Glutamatergic neuron (in vitro differentiated cells): ENCODE measurements around the gene RALGAPA2. TPM values are rescaled to one million over a fixed set of nuclear protein-coding genes. Genes with fewer than 3 reads are reported as not detected.
A peak's percentile ranks its signal among the peaks of the same experiment; 100 is the strongest.

Source experiments
- DNase-seq: peaks from one replicate; pipeline ENCODE4 v3.0.0; 2022
- H3K27ac Mint-ChIP-seq: one replicate; pipeline ENCODE4 v1.8.0; 2020; ENCODE audit warnings: mild to moderate bottlenecking, mixed read lengths, inconsistent platforms; ENCODE audit not compliant: unreplicated experiment
- H3K27me3 Mint-ChIP-seq: one replicate; pipeline ENCODE4 v1.8.0; 2020; ENCODE audit warnings: mild to moderate bottlenecking, moderate library complexity, mixed read lengths, inconsistent platforms; ENCODE audit not compliant: unreplicated experiment
- H3K36me3 Mint-ChIP-seq: one replicate; pipeline ENCODE4 v1.8.0; 2020; ENCODE audit warnings: mild to moderate bottlenecking, mixed read lengths, inconsistent platforms; ENCODE audit not compliant: unreplicated experiment
- H3K4me1 Mint-ChIP-seq: one replicate; pipeline ENCODE4 v1.8.0; 2020; ENCODE audit warnings: mild to moderate bottlenecking, low read depth, mixed read lengths, inconsistent platforms; ENCODE audit not compliant: unreplicated experiment
- H3K4me3 Mint-ChIP-seq: one replicate; pipeline ENCODE4 v1.8.0; 2020; ENCODE audit warnings: mild to moderate bottlenecking, mixed read lengths, inconsistent platforms; ENCODE audit not compliant: unreplicated experiment
- H3K9me3 Mint-ChIP-seq: one replicate; pipeline ENCODE4 v1.8.0; 2020; ENCODE audit warnings: mild to moderate bottlenecking, moderate library complexity, mixed read lengths, inconsistent platforms; ENCODE audit not compliant: unreplicated experiment
- CTCF ChIP-seq: fragments of 200-600 bp; sonication (generic); IDR thresholded peaks from one replicate; pipeline ENCODE4 v1.5.0; 2021; ENCODE audit not compliant: partially characterized antibody, unreplicated experiment
- total RNA-seq: library from RNA; stranded (reverse); fragmentation: NEBNext Ultra II Directional; extraction: Animal tissue kit (Norgen Biotek cat#: 25700); gene quantifications from one replicate; pipeline ENCODE4 v1.2.1, GENCODE V29; 2021; ENCODE audit not compliant: unreplicated experiment

RALGAPA2 gene
- total RNA-seq, 1 donor from 2014 or later = 60.9 TPM

GRCh38 chr20:20549704-20550103 lies 162.7 kb downstream of the RALGAPA2 start:
- H3K27me3 Mint-ChIP-seq = peaks cover 7% of the 10 kb centered on the region
- H3K9me3 Mint-ChIP-seq = peaks cover 4% of the 10 kb centered on the region
- H3K4me3 Mint-ChIP-seq = no peak overlapping the region
- TF ChIP-seq CTCF = no peak
- peak overlapping the region; percentile 83 for H3K27ac Mint-ChIP-seq
- H3K36me3 Mint-ChIP-seq = no peaks in the 10 kb centered on the region
- DNase-seq = no peak
- peaks cover 62% of the 10 kb centered on the region for H3K4me1 Mint-ChIP-seq

- TF ChIP-seq CTCF = no peak
- no peak overlapping the region for H3K4me3 Mint-ChIP-seq
- H3K36me3 Mint-ChIP-seq = no peaks in the 10 kb centered on the region
- H3K9me3 Mint-ChIP-seq = peaks cover 4% of the 10 kb centered on the region
- H3K4me1 Mint-ChIP-seq = peaks cover 62% of the 10 kb centered on the region
- H3K27me3 Mint-ChIP-seq = peaks cover 7% of the 10 kb centered on the region
- no peak for DNase-seq
- peak overlapping the region; percentile 83 for H3K27ac Mint-ChIP-seq
Measured at GRCh38 chr20:20549267-20549612, 163.2 kb downstream of the RALGAPA2 start.

- H3K36me3 Mint-ChIP-seq = no peaks in the 10 kb centered on the region
- no peak for DNase-seq
- peaks cover 62% of the 10 kb centered on the region for H3K4me1 Mint-ChIP-seq
- H3K27ac Mint-ChIP-seq = peak overlapping the region; percentile 83
- no peak for TF ChIP-seq CTCF
- peaks cover 4% of the 10 kb centered on the region for H3K9me3 Mint-ChIP-seq
- H3K4me3 Mint-ChIP-seq = no peak overlapping the region
- peaks cover 7% of the 10 kb centered on the region for H3K27me3 Mint-ChIP-seq
Measured at GRCh38 chr20:20548527-20549266, 163.7 kb downstream of the RALGAPA2 start.

- peaks cover 4% of the 10 kb centered on the region for H3K9me3 Mint-ChIP-seq
- H3K4me1 Mint-ChIP-seq = peaks cover 54% of the 10 kb centered on the region
- no peak overlapping the region for H3K27ac Mint-ChIP-seq
- H3K36me3 Mint-ChIP-seq = no peaks in the 10 kb centered on the region
- no peak for TF ChIP-seq CTCF
- H3K27me3 Mint-ChIP-seq = peaks cover 7% of the 10 kb centered on the region
- DNase-seq = no peak
- no peak overlapping the region for H3K4me3 Mint-ChIP-seq
Measured at GRCh38 chr20:20547876-20548266, 164.6 kb downstream of the RALGAPA2 start.

- peaks cover 50% of the 10 kb centered on the region for H3K4me1 Mint-ChIP-seq
- peaks cover 4% of the 10 kb centered on the region for H3K9me3 Mint-ChIP-seq
- H3K4me3 Mint-ChIP-seq = no peak overlapping the region
- TF ChIP-seq CTCF = no peak
- DNase-seq = no peak
- H3K27me3 Mint-ChIP-seq = peaks cover 7% of the 10 kb centered on the region
- no peaks in the 10 kb centered on the region for H3K36me3 Mint-ChIP-seq
- H3K27ac Mint-ChIP-seq = peak overlapping the region; percentile 84
Measured at GRCh38 chr20:20547221-20547875, 165.1 kb downstream of the RALGAPA2 start.
